Sigmoid colon (tissue), 3 donors: Measurements from ENCODE around the gene TEDC2.

ENCODE experiments used
- CTCF ChIP-seq, 4 experiments: fragments of 450-650 bp in 3 of 4; fragments of 200-600 bp in 1 of 4; IDR thresholded peaks; one replicate each; pipeline ENCODE4 v1.5.1; 2016 to 2019; ENCODE audit warnings: antibody characterized with exemption in 4 of 4, mild to moderate bottlenecking in 3 of 4, moderate library complexity in 2 of 4
- POLR2A ChIP-seq, 2 donors: fragments of 450-650 bp; IDR thresholded peaks; one replicate each; pipeline ENCODE4 v1.6.1; 2016; ENCODE audit warnings: antibody characterized with exemption in 2 of 2, mild to moderate bottlenecking in 2 of 2, moderate library complexity in 2 of 2

GRCh38 chr16:2443555-2443954 is 16.4 kb upstream of the TEDC2 start:
- no peak for TF ChIP-seq CTCF (IDR thresholded peaks at IDR 0.05)
- TF ChIP-seq POLR2A (IDR thresholded peaks at IDR 0.05), result no peak
